MM.1S (cell line): ENCODE measurements around the gene FOXP1.

Experiments used
- DNase-seq: peaks from one replicate; pipeline ENCODE4 v3.0.0-alpha.2; 2015
- H2AFZ ChIP-seq: fragments of 300-600 bp; sonication (generic); 2 replicates; pipeline ENCODE4 v1.6.0; 2016; ENCODE audit warnings: antibody characterized with exemption, low read length
- H3F3A ChIP-seq: fragments of 300-600 bp; sonication (generic); 2 replicates; pipeline ENCODE4 v1.6.1; 2016; ENCODE audit warnings: mild to moderate bottlenecking, antibody characterized with exemption, low read length, moderate library complexity, mixed read lengths; ENCODE audit not compliant: insufficient read depth
- H3K27ac ChIP-seq: fragments of 300-600 bp; sonication (generic); 2 replicates; pipeline ENCODE4 v1.5.1; 2016; ENCODE audit warnings: mild to moderate bottlenecking, low read length
- H3K27me3 ChIP-seq: fragments of 300-600 bp; sonication (generic); replicated peaks from 2 replicates; pipeline ENCODE4 v1.6.0; 2016; ENCODE audit warnings: low read length; ENCODE audit not compliant: insufficient read depth
- H3K36me3 ChIP-seq: fragments of 300-600 bp; sonication (generic); replicated peaks from 2 replicates; pipeline ENCODE4 v1.6.1; 2016; ENCODE audit warnings: mild to moderate bottlenecking, low read length, mixed read lengths; ENCODE audit not compliant: insufficient read depth
- H3K4me1 ChIP-seq: fragments of 300-600 bp; sonication (generic); 2 replicates; pipeline ENCODE4 v1.6.1; 2016; ENCODE audit warnings: low read length, mixed read lengths
- H3K4me2 ChIP-seq: fragments of 300-600 bp; sonication (generic); 2 replicates; pipeline ENCODE4 v1.6.0; 2016; ENCODE audit warnings: low read depth, low read length
- H3K4me3 ChIP-seq: fragments of 300-600 bp; sonication (generic); 2 replicates; pipeline ENCODE4 v1.5.1; 2016; ENCODE audit warnings: low read length, mixed read lengths
- H3K79me2 ChIP-seq: fragments of 300-600 bp; sonication (generic); 2 replicates; pipeline ENCODE4 v1.6.1; 2016; ENCODE audit warnings: mixed run types, low read length, mixed read lengths
- H3K9ac ChIP-seq: fragments of 300-600 bp; sonication (generic); 2 replicates; pipeline ENCODE4 v1.6.1; 2016; ENCODE audit warnings: low read length, mixed read lengths
- H3K9me2 ChIP-seq: fragments of 300-600 bp; sonication (generic); replicated peaks from 2 replicates; pipeline ENCODE4 v1.6.1; 2016; ENCODE audit warnings: mild to moderate bottlenecking, low read length, mixed read lengths; ENCODE audit not compliant: insufficient read depth
- H3K9me3 ChIP-seq: fragments of 300-600 bp; sonication (generic); replicated peaks from 2 replicates; pipeline ENCODE4 v1.6.1; 2016; ENCODE audit warnings: mild to moderate bottlenecking, low read length, mixed read lengths; ENCODE audit not compliant: insufficient read depth
- H4K20me1 ChIP-seq: fragments of 300-600 bp; sonication (generic); 2 replicates; pipeline ENCODE4 v1.6.1; 2016; ENCODE audit warnings: mild to moderate bottlenecking, low read length, moderate library complexity, mixed read lengths; ENCODE audit not compliant: insufficient read depth
- CTCF ChIP-seq: fragments of 300-600 bp; sonication (generic); IDR thresholded peaks from 2 replicates; pipeline ENCODE4 v1.5.1; 2016; ENCODE audit warnings: antibody characterized with exemption, low read length, mixed read lengths
- EZH2 ChIP-seq: fragments of 300-600 bp; sonication (generic); optimal IDR thresholded peaks from 2 replicates; pipeline ENCODE3; 2017; ENCODE audit warnings: low read depth, mild to moderate bottlenecking, antibody characterized with exemption, low read length, mixed read lengths
- EZH2phosphoT487 ChIP-seq: fragments of 300-600 bp; sonication (generic); IDR thresholded peaks from 2 replicates; pipeline ENCODE4 v1.6.1; 2018; ENCODE audit warnings: antibody characterized with exemption, low read length

Gene FOXP1

GRCh38 chr3:71128961-71129360 lies 454.6 kb downstream of the FOXP1 start:
- peak overlapping the region; percentile 61; the same call in 1 of the 2 replicates for H3K4me3 ChIP-seq
- no peaks in the 10 kb centered on the region for H3K79me2 ChIP-seq
- no peaks in the 10 kb centered on the region for H3K9me2 ChIP-seq
- no peaks in the 10 kb centered on the region for H3K4me1 ChIP-seq
- no peak overlapping the region for H3K9ac ChIP-seq
- H2AFZ ChIP-seq, result no peak overlapping the region
- H3K9me3 ChIP-seq, result no peaks in the 10 kb centered on the region
- no peak for TF ChIP-seq EZH2
- no peak for TF ChIP-seq CTCF
- TF ChIP-seq EZH2phosphoT487, result no peak
- H3K36me3 ChIP-seq, result no peaks in the 10 kb centered on the region
- no peaks in the 10 kb centered on the region for H3F3A ChIP-seq
- no peak for DNase-seq
- no peaks in the 10 kb centered on the region for H3K27me3 ChIP-seq
- H3K4me2 ChIP-seq, result peak overlapping the region; percentile 60; the same call in 1 of the 2 replicates
- no peak overlapping the region for H3K27ac ChIP-seq
- no peaks in the 10 kb centered on the region for H4K20me1 ChIP-seq

- Histone ChIP-seq H3F3A (no peaks in the 10 kb centered on the region), H3K4me3 (no peak overlapping the region), H3K9ac (no peak overlapping the region), H3K27ac (no peak overlapping the region), H3K27me3 (no peaks in the 10 kb centered on the region), H3K4me1 (no peaks in the 10 kb centered on the region), H3K4me2 (no peak overlapping the region), H3K9me3 (no peaks in the 10 kb centered on the region), H3K36me3 (no peaks in the 10 kb centered on the region), H2AFZ (no peak overlapping the region), H3K9me2 (no peaks in the 10 kb centered on the region), H3K79me2 (no peaks in the 10 kb centered on the region), H4K20me1 (no peaks in the 10 kb centered on the region)
- TF ChIP-seq EZH2phosphoT487, result no peak
- TF ChIP-seq EZH2, result no peak
- TF ChIP-seq CTCF, result no peak
- DNase-seq, result no peak
These were observed 455.7 kb downstream of the FOXP1 start for GRCh38 chr3:71127844-71128243.

GRCh38 chr3:71127052-71127831 lies 456.3 kb downstream of the FOXP1 start:
- Histone ChIP-seq H3K4me1 (no peaks in the 10 kb centered on the region), H3K9ac (no peak overlapping the region), H3F3A (no peaks in the 10 kb centered on the region), H3K27me3 (no peaks in the 10 kb centered on the region), H3K27ac (no peak overlapping the region), H3K36me3 (no peaks in the 10 kb centered on the region), H3K9me2 (no peaks in the 10 kb centered on the region), H2AFZ (no peak overlapping the region), H4K20me1 (no peaks in the 10 kb centered on the region), H3K9me3 (no peaks in the 10 kb centered on the region), H3K79me2 (no peaks in the 10 kb centered on the region), H3K4me2 (no peak overlapping the region), H3K4me3 (no peak overlapping the region)
- no peak for DNase-seq
- no peak for TF ChIP-seq CTCF
- TF ChIP-seq EZH2phosphoT487, result no peak
- TF ChIP-seq EZH2, result no peak
